WTC11 (cell line): Measurements from ENCODE around the gene MZT1. TPM values are rescaled to one million over a fixed set of nuclear protein-coding genes. Genes with fewer than 3 reads are reported as not detected.

Source experiments
- ATAC-seq: fragments of 200-7000 bp; cut with Tn5 transposase; 2 replicates; pipeline ENCODE4 v1.10.0; 2021; ENCODE audit warnings: mild to moderate bottlenecking, moderate library complexity
- CTCF ChIA-PET: fragments of 300-600 bp; sonication (Branson Sonifier 250); formaldehyde crosslinking; loops from one replicate; lab custom pipeline; 2021; ENCODE audit warnings: antibody characterized with exemption; lab: Charles Lee
- POLR2A ChIA-PET: fragments of 350-600 bp; sonication (Branson Sonifier 250); formaldehyde crosslinking; loops from one replicate; lab custom pipeline; 2021; ENCODE audit warnings: antibody characterized with exemption; lab: Charles Lee
- DNase-seq: peaks from one replicate; pipeline ENCODE4 v3.0.0; 2021; ENCODE audit warnings: low spot score
- H3K27ac Mint-ChIP-seq: 2 replicates; pipeline ENCODE4 v1.8.0; 2021; ENCODE audit warnings: mixed read lengths
- H3K27me3 Mint-ChIP-seq: 2 replicates; pipeline ENCODE4 v1.8.0; 2021; ENCODE audit warnings: low read depth, mild to moderate bottlenecking, moderate library complexity, mixed read lengths
- H3K36me3 Mint-ChIP-seq: 2 replicates; pipeline ENCODE4 v1.8.0; 2021; ENCODE audit warnings: mixed read lengths
- H3K4me1 Mint-ChIP-seq: 2 replicates; pipeline ENCODE4 v1.8.0; 2022; ENCODE audit warnings: mixed read lengths
- H3K4me3 Mint-ChIP-seq: 2 replicates; pipeline ENCODE4 v1.8.0; 2021; ENCODE audit warnings: mild to moderate bottlenecking, moderate library complexity, mixed read lengths
- H3K9me3 Mint-ChIP-seq: 2 replicates; pipeline ENCODE4 v1.8.0; 2021; ENCODE audit warnings: mixed read lengths
- CREB1 ChIP-seq: sonication (generic); formaldehyde crosslinking; IDR thresholded peaks from 2 replicates; pipeline ENCODE4 v1.8.0; 2023; ENCODE audit warnings: mild to moderate bottlenecking, missing genetic modification reagents
- CREM ChIP-seq: sonication (generic); formaldehyde crosslinking; IDR thresholded peaks from 2 replicates; pipeline ENCODE4 v1.8.1; 2022; ENCODE audit warnings: mild to moderate bottlenecking, missing genetic modification reagents, moderate library complexity
- FOXP1 ChIP-seq: sonication (generic); formaldehyde crosslinking; IDR thresholded peaks from 2 replicates; pipeline ENCODE4 v1.8.0; 2022; ENCODE audit warnings: missing genetic modification reagents, mild to moderate bottlenecking, moderate library complexity, borderline replicate concordance
- GABPB1 ChIP-seq: sonication (generic); formaldehyde crosslinking; IDR thresholded peaks from 2 replicates; pipeline ENCODE4 v1.8.1; 2023; ENCODE audit warnings: mild to moderate bottlenecking, missing genetic modification reagents
- IRF2 ChIP-seq: sonication (generic); formaldehyde crosslinking; IDR thresholded peaks from 2 replicates; pipeline ENCODE4 v1.8.0; 2022; ENCODE audit warnings: low read depth, missing genetic modification reagents, borderline replicate concordance
- JAZF1 ChIP-seq: fragments of 250-450 bp; sonication (Bioruptor Pico); IDR thresholded peaks from 2 replicates; pipeline ENCODE4 v1.9.0; 2021; ENCODE audit warnings: moderate library complexity, mild to moderate bottlenecking, inconsistent platforms
- KAT7 ChIP-seq: sonication (generic); formaldehyde crosslinking; IDR thresholded peaks from 2 replicates; pipeline ENCODE4 v1.8.1; 2023; ENCODE audit warnings: missing genetic modification reagents, mild to moderate bottlenecking, borderline replicate concordance
- MXD4 ChIP-seq: fragments of 250-450 bp; sonication (Bioruptor Pico); IDR thresholded peaks from 2 replicates; pipeline ENCODE4 v1.8.0; 2021; ENCODE audit warnings: mild to moderate bottlenecking, moderate library complexity, borderline replicate concordance
- NFATC4 ChIP-seq: fragments of 250-450 bp; sonication (Bioruptor Pico); IDR thresholded peaks from 2 replicates; pipeline ENCODE4 v1.9.0; 2021; ENCODE audit warnings: mild to moderate bottlenecking
- NR1H2 ChIP-seq: sonication (generic); formaldehyde crosslinking; IDR thresholded peaks from 2 replicates; pipeline ENCODE4 v1.9.0; 2021; ENCODE audit warnings: mild to moderate bottlenecking, moderate library complexity, missing genetic modification reagents
- NR2C2 ChIP-seq: sonication (generic); formaldehyde crosslinking; IDR thresholded peaks from 2 replicates; pipeline ENCODE4 v1.8.0; 2022; ENCODE audit warnings: mild to moderate bottlenecking, missing genetic modification reagents
- NR3C1 ChIP-seq: sonication (generic); formaldehyde crosslinking; conservative IDR thresholded peaks from 2 replicates; pipeline ENCODE4 v1.8.1; 2023; ENCODE audit warnings: low read depth, mild to moderate bottlenecking, missing genetic modification reagents
- RORB ChIP-seq: fragments of 250-450 bp; sonication (Bioruptor Pico); IDR thresholded peaks from 2 replicates; pipeline ENCODE4 v1.9.0; 2021; ENCODE audit warnings: mild to moderate bottlenecking
- SMAD3 ChIP-seq: sonication (generic); formaldehyde crosslinking; IDR thresholded peaks from 2 replicates; pipeline ENCODE4 v1.8.0; 2022; ENCODE audit warnings: missing genetic modification reagents, mild to moderate bottlenecking, borderline replicate concordance
- TCF7 ChIP-seq: sonication (generic); formaldehyde crosslinking; IDR thresholded peaks from 2 replicates; pipeline ENCODE4 v1.8.0; 2022; ENCODE audit warnings: mild to moderate bottlenecking, low read depth, missing genetic modification reagents, moderate library complexity
- ZBTB21 ChIP-seq: sonication (generic); formaldehyde crosslinking; IDR thresholded peaks from 2 replicates; pipeline ENCODE4 v1.8.1; 2023; ENCODE audit warnings: mild to moderate bottlenecking, missing genetic modification reagents, borderline replicate concordance
- ZNF263 ChIP-seq: sonication (generic); formaldehyde crosslinking; IDR thresholded peaks from 2 replicates; pipeline ENCODE4 v1.8.1; 2022; ENCODE audit warnings: low read depth, mild to moderate bottlenecking, moderate library complexity, missing genetic modification reagents
- ZNF317 ChIP-seq: sonication (generic); formaldehyde crosslinking; IDR thresholded peaks from 2 replicates; pipeline ENCODE4 v1.8.1; 2023; ENCODE audit warnings: low read depth, mild to moderate bottlenecking, moderate library complexity, missing genetic modification reagents, borderline replicate concordance
- total RNA-seq: library from RNA; stranded (reverse); gene quantifications from 3 replicates; pipeline ENCODE4 v1.2.3, GENCODE V29; 2021
- TF ChIP-seq, protein P1 (sequence below): sonication (generic); formaldehyde crosslinking; IDR thresholded peaks from 2 replicates; pipeline ENCODE4 v1.8.0; 2022; ENCODE audit warnings: mild to moderate bottlenecking, missing genetic modification reagents
- TF ChIP-seq, protein P2 (sequence below): sonication (generic); formaldehyde crosslinking; IDR thresholded peaks from 2 replicates; pipeline ENCODE4 v1.8.1; 2023; ENCODE audit warnings: mild to moderate bottlenecking, missing genetic modification reagents
- TF ChIP-seq, protein P3 (sequence below): sonication (generic); formaldehyde crosslinking; IDR thresholded peaks from 2 replicates; pipeline ENCODE4 v1.8.0; 2022; ENCODE audit warnings: mild to moderate bottlenecking, missing genetic modification reagents
- TF ChIP-seq, protein P4 (sequence below): sonication (generic); formaldehyde crosslinking; IDR thresholded peaks from 2 replicates; pipeline ENCODE4 v1.8.1; 2022; ENCODE audit warnings: low read depth, mild to moderate bottlenecking, moderate library complexity, missing genetic modification reagents, borderline replicate concordance
- TF ChIP-seq, protein P5 (sequence below): sonication (generic); formaldehyde crosslinking; IDR thresholded peaks from 2 replicates; pipeline ENCODE4 v1.8.1; 2023; ENCODE audit warnings: mild to moderate bottlenecking, moderate library complexity, missing genetic modification reagents
- TF ChIP-seq, protein P6 (sequence below): sonication (generic); formaldehyde crosslinking; IDR thresholded peaks from 2 replicates; pipeline ENCODE4 v1.8.0; 2023; ENCODE audit warnings: mild to moderate bottlenecking, missing genetic modification reagents
- TF ChIP-seq, protein P7 (sequence below): sonication (generic); formaldehyde crosslinking; IDR thresholded peaks from 2 replicates; pipeline ENCODE4 v1.8.1; 2023; ENCODE audit warnings: mild to moderate bottlenecking, missing genetic modification reagents, moderate library complexity

MZT1 gene
- total RNA-seq, 1 experiment from 2014 or later: 23.5 TPM

DNA sequence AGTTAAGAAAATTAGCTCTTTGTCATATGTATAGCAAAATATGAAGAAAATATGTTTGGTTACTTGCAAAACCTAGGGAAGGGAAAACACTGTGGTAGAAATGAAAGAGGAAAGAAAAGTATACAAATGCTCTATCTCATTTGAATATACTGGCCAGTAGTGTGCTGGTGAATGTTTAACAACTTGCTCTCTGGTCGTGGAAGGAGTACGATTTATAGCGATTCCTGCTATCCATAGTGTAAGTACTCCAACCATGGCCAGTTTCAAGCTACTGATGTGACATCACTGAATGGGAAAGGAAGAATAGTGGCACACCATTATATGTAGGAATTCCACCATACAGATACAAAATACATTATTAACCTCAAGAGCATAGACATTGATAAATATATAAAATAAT is 9.6 kb upstream of the MZT1 start:
- DNase-seq: no peak
- H3K4me1 Mint-ChIP-seq: no peaks in the 10 kb centered on the region
- no peak for ATAC-seq
- no peak overlapping the region for H3K27ac Mint-ChIP-seq
- ChIA-PET CTCF (no interaction called here), POLR2A (no interaction called here)
- no peaks in the 10 kb centered on the region for H3K9me3 Mint-ChIP-seq
- H3K4me3 Mint-ChIP-seq: no peak overlapping the region
- peaks cover 40% of the 10 kb centered on the region for H3K36me3 Mint-ChIP-seq
- TF ChIP-seq, protein P1, sequence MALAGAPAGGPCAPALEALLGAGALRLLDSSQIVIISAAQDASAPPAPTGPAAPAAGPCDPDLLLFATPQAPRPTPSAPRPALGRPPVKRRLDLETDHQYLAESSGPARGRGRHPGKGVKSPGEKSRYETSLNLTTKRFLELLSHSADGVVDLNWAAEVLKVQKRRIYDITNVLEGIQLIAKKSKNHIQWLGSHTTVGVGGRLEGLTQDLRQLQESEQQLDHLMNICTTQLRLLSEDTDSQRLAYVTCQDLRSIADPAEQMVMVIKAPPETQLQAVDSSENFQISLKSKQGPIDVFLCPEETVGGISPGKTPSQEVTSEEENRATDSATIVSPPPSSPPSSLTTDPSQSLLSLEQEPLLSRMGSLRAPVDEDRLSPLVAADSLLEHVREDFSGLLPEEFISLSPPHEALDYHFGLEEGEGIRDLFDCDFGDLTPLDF: no peak
- TF ChIP-seq TCF7 (CRISPR knock-in tag) (no peak), NR3C1 (CRISPR knock-in tag) (no peak), ZNF263 (CRISPR knock-in tag) (no peak), FOXP1 (CRISPR knock-in tag) (no peak), ZNF317 (CRISPR knock-in tag) (no peak), CREB1 (no peak)
- TF ChIP-seq, protein P2, sequence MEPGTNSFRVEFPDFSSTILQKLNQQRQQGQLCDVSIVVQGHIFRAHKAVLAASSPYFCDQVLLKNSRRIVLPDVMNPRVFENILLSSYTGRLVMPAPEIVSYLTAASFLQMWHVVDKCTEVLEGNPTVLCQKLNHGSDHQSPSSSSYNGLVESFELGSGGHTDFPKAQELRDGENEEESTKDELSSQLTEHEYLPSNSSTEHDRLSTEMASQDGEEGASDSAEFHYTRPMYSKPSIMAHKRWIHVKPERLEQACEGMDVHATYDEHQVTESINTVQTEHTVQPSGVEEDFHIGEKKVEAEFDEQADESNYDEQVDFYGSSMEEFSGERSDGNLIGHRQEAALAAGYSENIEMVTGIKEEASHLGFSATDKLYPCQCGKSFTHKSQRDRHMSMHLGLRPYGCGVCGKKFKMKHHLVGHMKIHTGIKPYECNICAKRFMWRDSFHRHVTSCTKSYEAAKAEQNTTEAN (CRISPR knock-in tag): no peak
- no peaks in the 10 kb centered on the region for H3K27me3 Mint-ChIP-seq

DNA sequence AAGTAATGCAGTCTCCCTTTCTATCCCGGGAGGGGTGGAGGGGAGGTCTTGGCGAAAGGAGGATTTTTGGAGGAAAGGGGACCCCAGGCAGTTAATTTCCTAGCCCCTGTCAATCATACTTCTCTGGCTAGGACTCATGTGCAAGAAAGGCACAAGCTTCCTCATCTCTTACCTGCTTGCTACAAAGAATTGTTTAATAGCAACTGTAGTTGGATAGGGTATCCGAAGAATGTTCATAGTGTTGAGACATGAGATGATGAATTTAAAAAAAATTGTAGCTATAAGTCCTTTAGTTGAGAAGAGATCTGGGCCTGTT is 819 bp upstream of the MZT1 start:
- Mint-ChIP-seq H3K9me3 (no peaks in the 10 kb centered on the region), H3K4me1 (peaks cover 26% of the 10 kb centered on the region), H3K27me3 (no peaks in the 10 kb centered on the region), H3K4me3 (peak overlapping the region; percentile 91)
- no peak for DNase-seq
- ATAC-seq: no peak
- no peak for TF ChIP-seq GABPB1 (CRISPR knock-in tag)
- no peak for TF ChIP-seq KAT7
- no peak for TF ChIP-seq SMAD3 (CRISPR knock-in tag)
- TF ChIP-seq, protein P3, sequence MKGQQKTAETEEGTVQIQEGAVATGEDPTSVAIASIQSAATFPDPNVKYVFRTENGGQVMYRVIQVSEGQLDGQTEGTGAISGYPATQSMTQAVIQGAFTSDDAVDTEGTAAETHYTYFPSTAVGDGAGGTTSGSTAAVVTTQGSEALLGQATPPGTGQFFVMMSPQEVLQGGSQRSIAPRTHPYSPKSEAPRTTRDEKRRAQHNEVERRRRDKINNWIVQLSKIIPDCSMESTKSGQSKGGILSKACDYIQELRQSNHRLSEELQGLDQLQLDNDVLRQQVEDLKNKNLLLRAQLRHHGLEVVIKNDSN: no peak
- TF ChIP-seq CREB1: no peak
- TF ChIP-seq NFATC4 (CRISPR knock-in tag): no peak
- TF ChIP-seq RORB (CRISPR knock-in tag): no peak
- TF ChIP-seq JAZF1: no peak
- TF ChIP-seq, protein P4, sequence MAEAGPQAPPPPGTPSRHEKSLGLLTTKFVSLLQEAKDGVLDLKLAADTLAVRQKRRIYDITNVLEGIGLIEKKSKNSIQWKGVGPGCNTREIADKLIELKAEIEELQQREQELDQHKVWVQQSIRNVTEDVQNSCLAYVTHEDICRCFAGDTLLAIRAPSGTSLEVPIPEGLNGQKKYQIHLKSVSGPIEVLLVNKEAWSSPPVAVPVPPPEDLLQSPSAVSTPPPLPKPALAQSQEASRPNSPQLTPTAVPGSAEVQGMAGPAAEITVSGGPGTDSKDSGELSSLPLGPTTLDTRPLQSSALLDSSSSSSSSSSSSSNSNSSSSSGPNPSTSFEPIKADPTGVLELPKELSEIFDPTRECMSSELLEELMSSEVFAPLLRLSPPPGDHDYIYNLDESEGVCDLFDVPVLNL (CRISPR knock-in tag): no peak
- TF ChIP-seq MXD4 (CRISPR knock-in tag): no peak
- no peak for TF ChIP-seq NR1H2 (CRISPR knock-in tag)
- TF ChIP-seq, protein P5, sequence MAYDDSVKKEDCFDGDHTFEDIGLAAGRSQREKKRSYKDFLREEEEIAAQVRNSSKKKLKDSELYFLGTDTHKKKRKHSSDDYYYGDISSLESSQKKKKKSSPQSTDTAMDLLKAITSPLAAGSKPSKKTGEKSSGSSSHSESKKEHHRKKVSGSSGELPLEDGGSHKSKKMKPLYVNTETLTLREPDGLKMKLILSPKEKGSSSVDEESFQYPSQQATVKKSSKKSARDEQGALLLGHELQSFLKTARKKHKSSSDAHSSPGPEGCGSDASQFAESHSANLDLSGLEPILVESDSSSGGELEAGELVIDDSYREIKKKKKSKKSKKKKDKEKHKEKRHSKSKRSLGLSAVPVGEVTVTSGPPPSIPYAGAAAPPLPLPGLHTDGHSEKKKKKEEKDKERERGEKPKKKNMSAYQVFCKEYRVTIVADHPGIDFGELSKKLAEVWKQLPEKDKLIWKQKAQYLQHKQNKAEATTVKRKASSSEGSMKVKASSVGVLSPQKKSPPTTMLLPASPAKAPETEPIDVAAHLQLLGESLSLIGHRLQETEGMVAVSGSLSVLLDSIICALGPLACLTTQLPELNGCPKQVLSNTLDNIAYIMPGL (CRISPR knock-in tag): no peak
- TF ChIP-seq, protein P6, sequence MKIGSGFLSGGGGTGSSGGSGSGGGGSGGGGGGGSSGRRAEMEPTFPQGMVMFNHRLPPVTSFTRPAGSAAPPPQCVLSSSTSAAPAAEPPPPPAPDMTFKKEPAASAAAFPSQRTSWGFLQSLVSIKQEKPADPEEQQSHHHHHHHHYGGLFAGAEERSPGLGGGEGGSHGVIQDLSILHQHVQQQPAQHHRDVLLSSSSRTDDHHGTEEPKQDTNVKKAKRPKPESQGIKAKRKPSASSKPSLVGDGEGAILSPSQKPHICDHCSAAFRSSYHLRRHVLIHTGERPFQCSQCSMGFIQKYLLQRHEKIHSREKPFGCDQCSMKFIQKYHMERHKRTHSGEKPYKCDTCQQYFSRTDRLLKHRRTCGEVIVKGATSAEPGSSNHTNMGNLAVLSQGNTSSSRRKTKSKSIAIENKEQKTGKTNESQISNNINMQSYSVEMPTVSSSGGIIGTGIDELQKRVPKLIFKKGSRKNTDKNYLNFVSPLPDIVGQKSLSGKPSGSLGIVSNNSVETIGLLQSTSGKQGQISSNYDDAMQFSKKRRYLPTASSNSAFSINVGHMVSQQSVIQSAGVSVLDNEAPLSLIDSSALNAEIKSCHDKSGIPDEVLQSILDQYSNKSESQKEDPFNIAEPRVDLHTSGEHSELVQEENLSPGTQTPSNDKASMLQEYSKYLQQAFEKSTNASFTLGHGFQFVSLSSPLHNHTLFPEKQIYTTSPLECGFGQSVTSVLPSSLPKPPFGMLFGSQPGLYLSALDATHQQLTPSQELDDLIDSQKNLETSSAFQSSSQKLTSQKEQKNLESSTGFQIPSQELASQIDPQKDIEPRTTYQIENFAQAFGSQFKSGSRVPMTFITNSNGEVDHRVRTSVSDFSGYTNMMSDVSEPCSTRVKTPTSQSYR (CRISPR knock-in tag): no peak
- TF ChIP-seq NR2C2 (CRISPR knock-in tag): no peak
- no peak for TF ChIP-seq CREM (CRISPR knock-in tag)
- TF ChIP-seq IRF2 (CRISPR knock-in tag): no peak
- no peak for TF ChIP-seq ZBTB21
- TF ChIP-seq, protein P7, sequence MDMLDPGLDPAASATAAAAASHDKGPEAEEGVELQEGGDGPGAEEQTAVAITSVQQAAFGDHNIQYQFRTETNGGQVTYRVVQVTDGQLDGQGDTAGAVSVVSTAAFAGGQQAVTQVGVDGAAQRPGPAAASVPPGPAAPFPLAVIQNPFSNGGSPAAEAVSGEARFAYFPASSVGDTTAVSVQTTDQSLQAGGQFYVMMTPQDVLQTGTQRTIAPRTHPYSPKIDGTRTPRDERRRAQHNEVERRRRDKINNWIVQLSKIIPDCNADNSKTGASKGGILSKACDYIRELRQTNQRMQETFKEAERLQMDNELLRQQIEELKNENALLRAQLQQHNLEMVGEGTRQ (CRISPR knock-in tag): no peak
- TF ChIP-seq, all 79 proteins: peak for 0
- ChIA-PET POLR2A (interaction anchor here (0.6 kb wide), 1 partner anchor 1617 kb away, joined by 3 read pairs; no protein-coding TSS in a partner anchor), CTCF (no interaction called here)
- no peak overlapping the region for H3K27ac Mint-ChIP-seq
- peaks cover 19% of the 10 kb centered on the region for H3K36me3 Mint-ChIP-seq
